Testis (tissue), 3 donors: Measurements from ENCODE around the gene GPBP1. TPM values are rescaled to one million over a fixed set of nuclear protein-coding genes. Genes with fewer than 3 reads are reported as not detected.
"Not testable (repeated sequence)": the region's sequence is repeated elsewhere in the genome, so short reads cannot be mapped to it uniquely, and the experiment has no call there.

Experiments
- DNase-seq: peaks from one replicate; pipeline ENCODE4 v3.0.0-alpha.2; 2019
- H3K27ac ChIP-seq, 2 donors: fragments of 200-600 bp; sonication (generic); one replicate each; pipeline ENCODE4 v1.5.1; 2019
- H3K27me3 ChIP-seq: fragments of 200-600 bp; sonication (generic); one replicate; pipeline ENCODE4 v1.5.1; 2019
- H3K36me3 ChIP-seq: fragments of 200-600 bp; sonication (generic); one replicate; pipeline ENCODE4 v1.5.1; 2017; ENCODE audit warnings: low read depth; ENCODE audit errors: missing control alignments
- H3K4me1 ChIP-seq: fragments of 200-600 bp; sonication (generic); one replicate; pipeline ENCODE4 v1.5.1; 2019
- H3K4me3 ChIP-seq, 2 donors: fragments of 200-600 bp; sonication (generic); one replicate each; pipeline ENCODE4 v1.5.1; 2017 to 2019
- H3K9me3 ChIP-seq: fragments of 200-600 bp; sonication (generic); one replicate; pipeline ENCODE4 v1.5.1; 2017
- POLR2A ChIP-seq: fragments of 450-650 bp; IDR thresholded peaks from one replicate; pipeline ENCODE4 v1.6.1; 2017; ENCODE audit warnings: antibody characterized with exemption, mild to moderate bottlenecking, moderate library complexity
- WGBS, 2 donors: methylation state at CpG; one replicate each; pipeline ENCODE4 v1.1.5; 2018; 5-methylcytosine and 5-hydroxymethylcytosine counted together
- intact Hi-C: fragments of 100-400 bp; cut with DNase I; formaldehyde crosslinking; loops from one replicate; pipeline ENCODE4 v1.15.1; 2023; ENCODE audit warnings: low total_unique reads
- polyA plus RNA-seq: library from polyadenylated mRNA; stranded (reverse); fragments of 350-450 nt; fragmentation: Illumina TruSeq; extraction: RNeasy Lipid Tissue Mini Kit (QIAGEN cat#74804); gene quantifications from one replicate; pipeline ENCODE4 v1.2.3, GENCODE V29; 2014; ENCODE audit warnings: low read depth, low replicate concordance; ENCODE audit not compliant: insufficient read depth
- total RNA-seq, 2 donors: library from RNA; depleted of rRNA; stranded (reverse); fragments of >200 nt; gene quantifications; one replicate each; pipeline ENCODE4 v1.2.3, GENCODE V29; 2016
- TF ChIP-seq, protein P1 (sequence below), 3 experiments: fragments of 450-650 bp in 2 of 3; fragments of 200-600 bp in 1 of 3; sonication (generic) in 1 of 3; IDR thresholded peaks; one replicate each; pipeline ENCODE4 v1.5.1; 2016 to 2019; ENCODE audit warnings: antibody characterized with exemption in 3 of 3, mild to moderate bottlenecking in 2 of 3, moderate library complexity in 1 of 3

The GPBP1 gene
- total and polyA plus RNA-seq, 3 donors from 2014 or later = 109 to 167 (median 137) TPM

DNA sequence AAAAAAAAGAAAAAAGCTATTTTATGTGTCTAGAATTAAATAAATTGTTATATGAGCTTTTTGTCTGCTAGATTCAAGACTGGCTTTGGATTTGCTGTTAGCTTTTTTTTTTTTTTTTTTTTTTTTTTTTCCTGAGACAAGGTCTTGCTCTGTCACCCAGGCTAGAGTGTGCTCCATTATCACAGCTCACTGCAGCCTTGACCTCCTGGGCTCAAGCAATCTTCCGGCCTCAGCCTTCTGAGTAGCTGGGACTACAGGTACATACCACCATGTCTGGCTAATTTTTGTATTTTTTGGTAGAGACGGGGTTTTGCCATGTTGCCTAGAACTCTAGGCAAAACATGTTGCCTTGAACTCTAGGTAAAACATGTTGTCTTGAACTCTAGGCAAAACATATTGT lies 16.7 kb downstream of the GPBP1 start:
- H3K27ac ChIP-seq = no peak overlapping the region
- H3K36me3 ChIP-seq = no peaks in the 10 kb centered on the region
- intact Hi-C loops = no loop called here
- 73 to 77% methylated on average over 2 of the region's 2 CpGs for WGBS, 2 donors
- H3K4me1 ChIP-seq = peaks cover 20% of the 10 kb centered on the region
- TF ChIP-seq POLR2A = no peak
- TF ChIP-seq, protein P1, sequence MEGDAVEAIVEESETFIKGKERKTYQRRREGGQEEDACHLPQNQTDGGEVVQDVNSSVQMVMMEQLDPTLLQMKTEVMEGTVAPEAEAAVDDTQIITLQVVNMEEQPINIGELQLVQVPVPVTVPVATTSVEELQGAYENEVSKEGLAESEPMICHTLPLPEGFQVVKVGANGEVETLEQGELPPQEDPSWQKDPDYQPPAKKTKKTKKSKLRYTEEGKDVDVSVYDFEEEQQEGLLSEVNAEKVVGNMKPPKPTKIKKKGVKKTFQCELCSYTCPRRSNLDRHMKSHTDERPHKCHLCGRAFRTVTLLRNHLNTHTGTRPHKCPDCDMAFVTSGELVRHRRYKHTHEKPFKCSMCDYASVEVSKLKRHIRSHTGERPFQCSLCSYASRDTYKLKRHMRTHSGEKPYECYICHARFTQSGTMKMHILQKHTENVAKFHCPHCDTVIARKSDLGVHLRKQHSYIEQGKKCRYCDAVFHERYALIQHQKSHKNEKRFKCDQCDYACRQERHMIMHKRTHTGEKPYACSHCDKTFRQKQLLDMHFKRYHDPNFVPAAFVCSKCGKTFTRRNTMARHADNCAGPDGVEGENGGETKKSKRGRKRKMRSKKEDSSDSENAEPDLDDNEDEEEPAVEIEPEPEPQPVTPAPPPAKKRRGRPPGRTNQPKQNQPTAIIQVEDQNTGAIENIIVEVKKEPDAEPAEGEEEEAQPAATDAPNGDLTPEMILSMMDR (IDR thresholded peaks at IDR 0.05) = no peak
- no peak for DNase-seq
- no peaks in the 10 kb centered on the region for H3K27me3 ChIP-seq
- no peaks in the 10 kb centered on the region for H3K9me3 ChIP-seq
- H3K4me3 ChIP-seq = no peak overlapping the region

GRCh38 chr5:57191163-57191562 lies 17.3 kb downstream of the GPBP1 start:
- Histone ChIP-seq H3K4me1 (peaks cover 15% of the 10 kb centered on the region), H3K27ac (no peak overlapping the region), H3K36me3 (no peaks in the 10 kb centered on the region), H3K4me3 (no peak overlapping the region), H3K9me3 (no peaks in the 10 kb centered on the region), H3K27me3 (no peaks in the 10 kb centered on the region)
- TF ChIP-seq, protein P1 (IDR thresholded peaks at IDR 0.05) = no peak
- TF ChIP-seq POLR2A = no peak
- 85 to 96% methylated on average over 5 of the region's 5 CpGs for WGBS, 2 donors
- no peak for DNase-seq
- intact Hi-C loops = no loop called here

- Histone ChIP-seq H3K4me1 (peaks cover 10% of the 10 kb centered on the region), H3K27me3 (no peaks in the 10 kb centered on the region), H3K36me3 (no peaks in the 10 kb centered on the region), H3K4me3 (no peak overlapping the region), H3K27ac (no peak overlapping the region), H3K9me3 (no peaks in the 10 kb centered on the region)
- WGBS, 2 donors = 69 to 77% methylated on average over 2 of the region's 2 CpGs
- TF ChIP-seq, protein P1 (IDR thresholded peaks at IDR 0.05) = no peak
- TF ChIP-seq POLR2A = no peak
- DNase-seq = no peak
- intact Hi-C loops = no loop called here
Observed at GRCh38 chr5:57191986-57192385, 18.1 kb downstream of the GPBP1 start.

DNA sequence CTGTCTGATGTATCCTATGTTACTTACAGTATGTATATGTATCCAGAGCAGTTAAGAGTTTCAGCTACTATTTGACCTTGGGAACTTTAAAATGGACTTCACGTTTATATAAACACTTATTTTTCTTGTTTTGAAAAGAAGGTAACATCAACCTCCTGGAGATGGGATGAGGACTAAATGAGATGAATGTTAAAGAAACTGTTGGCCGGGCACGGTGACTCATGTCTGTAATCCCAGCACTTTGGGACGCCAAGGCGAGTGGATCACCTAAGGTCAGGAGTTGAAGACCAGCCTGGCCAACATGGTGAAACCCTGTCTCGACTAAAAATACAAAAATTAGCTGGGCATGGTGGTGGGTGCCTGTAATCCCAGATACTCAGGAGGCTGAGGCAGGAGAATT lies 19.0 kb downstream of the GPBP1 start:
- H3K27me3 ChIP-seq, H3K4me3 ChIP-seq, H3K36me3 ChIP-seq, H3K9me3 ChIP-seq, H3K27ac ChIP-seq, DNase-seq, intact Hi-C loops: not testable (repeated sequence)
- H3K4me1 ChIP-seq = peaks cover 10% of the 10 kb centered on the region
- 85 to 88% methylated on average over 6 of the region's 6 CpGs for WGBS, 2 donors

GRCh38 chr5:57193757-57194413 lies 20.0 kb downstream of the GPBP1 start:
- DNase-seq = no peak
- no peaks in the 10 kb centered on the region for H3K36me3 ChIP-seq
- intact Hi-C loops = no loop called here
- H3K27ac ChIP-seq = no peak overlapping the region
- no peaks in the 10 kb centered on the region for H3K9me3 ChIP-seq
- H3K27me3 ChIP-seq = no peaks in the 10 kb centered on the region
- TF ChIP-seq POLR2A = no peak
- TF ChIP-seq, protein P1 (IDR thresholded peaks at IDR 0.05) = no peak
- WGBS, 2 donors = 92 to 93% methylated on average over 3 of the region's 3 CpGs
- no peak overlapping the region for H3K4me3 ChIP-seq
- H3K4me1 ChIP-seq = peaks cover 3% of the 10 kb centered on the region
